Measurements from ENCODE around the gene RABL6. TPM values are rescaled to one million over a fixed set of nuclear protein-coding genes. Genes with fewer than 3 reads are reported as not detected.
A peak's percentile ranks its signal among the peaks of the same experiment; 100 is the strongest.
"Not testable (repeated sequence)": the region's sequence is repeated elsewhere in the genome, so short reads cannot be mapped to it uniquely, and the experiment has no call there.

The RABL6 gene
- total RNA-seq, 2 donors from 2014 or later = 159 to 206 TPM

GRCh38 chr9:136840877-136841645, 33.3 kb downstream of the RABL6 start:
- peaks cover 10% of the 10 kb centered on the region for H3K4me1 ChIP-seq (ENCODE audit: control insufficient read depth, insufficient read depth, low read length)
- H3K27me3 Mint-ChIP-seq (ENCODE audit: insufficient read depth) = peaks cover 18% of the 10 kb centered on the region
- H3K27me3 ChIP-seq (ENCODE audit: control insufficient read depth, insufficient read depth, low read length, poor library complexity, severe bottlenecking) = no peaks in the 10 kb centered on the region
- H3K9me3 ChIP-seq (ENCODE audit: control insufficient read depth, low read length) = no peaks in the 10 kb centered on the region
- H3K27ac ChIP-seq (ENCODE audit: low read depth, low read length) = peak overlapping the region; percentile 24
- H3K27ac Mint-ChIP-seq = peak overlapping the region; percentile 82
- H3K36me3 ChIP-seq (ENCODE audit: control insufficient read depth, insufficient read depth, low read length) = no peaks in the 10 kb centered on the region
- no peak overlapping the region for H3K4me3 Mint-ChIP-seq
- WGBS, 2 experiments (ENCODE audit: insufficient coverage in 1 of 2, insufficient read length in 1 of 2) = 78 to 79% methylated on average over 11 to 28 of the region's 28 CpGs
- H3K9ac ChIP-seq (ENCODE audit: extremely low read depth, low read length, poor library complexity, severe bottlenecking) = no peak overlapping the region
- peaks cover 6% of the 10 kb centered on the region for H3K36me3 Mint-ChIP-seq (ENCODE audit: low read depth)
- no peak overlapping the region for H3K4me3 ChIP-seq (ENCODE audit: low read length)
- DNase-seq = peak; percentile 73
- peaks cover 10% of the 10 kb centered on the region for H3K4me1 Mint-ChIP-seq
- TF ChIP-seq CTCF (conservative IDR thresholded peaks at IDR 0.05) = no peak
- H3K9me3 Mint-ChIP-seq = peaks cover 5% of the 10 kb centered on the region

GRCh38 chr9:136841646-136842379, 34.1 kb downstream of the RABL6 start:
- H3K4me1 Mint-ChIP-seq = peaks cover 10% of the 10 kb centered on the region
- H3K4me3 Mint-ChIP-seq; H3K9me3 ChIP-seq (ENCODE audit: control insufficient read depth, low read length); DNase-seq; H3K27ac Mint-ChIP-seq; H3K4me3 ChIP-seq (ENCODE audit: low read length); H3K9ac ChIP-seq (ENCODE audit: extremely low read depth, low read length, poor library complexity, severe bottlenecking); H3K36me3 ChIP-seq (ENCODE audit: control insufficient read depth, insufficient read depth, low read length); H3K27me3 ChIP-seq (ENCODE audit: control insufficient read depth, insufficient read depth, low read length, poor library complexity, severe bottlenecking); H3K36me3 Mint-ChIP-seq (ENCODE audit: low read depth); H3K4me1 ChIP-seq (ENCODE audit: control insufficient read depth, insufficient read depth, low read length): not testable (repeated sequence)
- H3K27ac ChIP-seq (ENCODE audit: low read depth, low read length) = peak overlapping the region; percentile 24
- WGBS, 2 experiments (ENCODE audit: insufficient coverage in 1 of 2, insufficient read length in 1 of 2) = 67 to 68% methylated on average over 8 to 16 of the region's 16 CpGs
- H3K9me3 Mint-ChIP-seq = peaks cover 10% of the 10 kb centered on the region
- peaks cover 23% of the 10 kb centered on the region for H3K27me3 Mint-ChIP-seq (ENCODE audit: insufficient read depth)

- 0 to 17% methylated on average over 4 to 23 of the region's 27 CpGs for WGBS, 2 experiments (ENCODE audit: insufficient coverage in 1 of 2, insufficient read length in 1 of 2)
- peak; percentile 95 for DNase-seq
- not testable (repeated sequence) for H3K27me3 ChIP-seq (ENCODE audit: control insufficient read depth, insufficient read depth, low read length, poor library complexity, severe bottlenecking); H3K4me3 Mint-ChIP-seq; H3K36me3 Mint-ChIP-seq (ENCODE audit: low read depth); H3K4me1 ChIP-seq (ENCODE audit: control insufficient read depth, insufficient read depth, low read length); H3K9me3 ChIP-seq (ENCODE audit: control insufficient read depth, low read length); H3K36me3 ChIP-seq (ENCODE audit: control insufficient read depth, insufficient read depth, low read length); H3K4me3 ChIP-seq (ENCODE audit: low read length); H3K9ac ChIP-seq (ENCODE audit: extremely low read depth, low read length, poor library complexity, severe bottlenecking)
- Mint-ChIP-seq H3K27ac (peak within 1 kb of the TSS; percentile 82), H3K27me3 (ENCODE audit: insufficient read depth) (peaks cover 27% of the 10 kb centered on the region), H3K9me3 (peaks cover 12% of the 10 kb centered on the region), H3K4me1 (peaks cover 10% of the 10 kb centered on the region)
- H3K27ac ChIP-seq (ENCODE audit: low read depth, low read length) = peak within 1 kb of the TSS; percentile 24
- peak; percentile 91 for TF ChIP-seq CTCF (conservative IDR thresholded peaks at IDR 0.05)
Measured at GRCh38 chr9:136842380-136842948, 34.7 kb downstream of the RABL6 start, which contains the start of gene AJM1. AJM1 (plus strand) TSS chr9:136842478; CDS start chr9:136844415, 1,937 bp downstream.

GRCh38 chr9:136843159-136843800, 35.5 kb downstream of the RABL6 start:
- H3K9ac ChIP-seq (ENCODE audit: extremely low read depth, low read length, poor library complexity, severe bottlenecking); H3K27me3 ChIP-seq (ENCODE audit: control insufficient read depth, insufficient read depth, low read length, poor library complexity, severe bottlenecking); H3K9me3 ChIP-seq (ENCODE audit: control insufficient read depth, low read length); H3K4me1 ChIP-seq (ENCODE audit: control insufficient read depth, insufficient read depth, low read length); H3K4me3 ChIP-seq (ENCODE audit: low read length); H3K36me3 Mint-ChIP-seq (ENCODE audit: low read depth); H3K27ac ChIP-seq (ENCODE audit: low read depth, low read length); H3K4me3 Mint-ChIP-seq; H3K27ac Mint-ChIP-seq; DNase-seq; H3K36me3 ChIP-seq (ENCODE audit: control insufficient read depth, insufficient read depth, low read length): not testable (repeated sequence)
- H3K4me1 Mint-ChIP-seq = peaks cover 10% of the 10 kb centered on the region
- H3K9me3 Mint-ChIP-seq = peaks cover 12% of the 10 kb centered on the region
- H3K27me3 Mint-ChIP-seq (ENCODE audit: insufficient read depth) = peaks cover 33% of the 10 kb centered on the region
- WGBS, 2 experiments (ENCODE audit: insufficient coverage in 1 of 2, insufficient read length in 1 of 2) = 75 to 77% methylated on average over 5 to 20 of the region's 21 CpGs

Measured in endodermal cell (in vitro differentiated cells).